Measurements from ENCODE around the gene CTNNA2.

CTNNA2 gene

GRCh38 chr2:79620679-79621078 is 107.8 kb downstream of the CTNNA2 start:
- Histone ChIP-seq H3K79me2 (ENCODE audit: low read length) (no peaks in the 10 kb centered on the region), H3K9me3 (ENCODE audit: insufficient read depth, low read length) (no peaks in the 10 kb centered on the region), H3K27ac (ENCODE audit: low read length) (no peak overlapping the region), H3K4me3 (ENCODE audit: low read length) (no peak overlapping the region), H3K4me2 (ENCODE audit: low read length) (no peak overlapping the region), H2AFZ (ENCODE audit: low read depth, low read length) (no peak overlapping the region), H3K36me3 (replicated peaks; ENCODE audit: low read depth, low read length) (no peaks in the 10 kb centered on the region), H3K27me3 (ENCODE audit: low read depth, low read length) (no peaks in the 10 kb centered on the region), H3K9ac (ENCODE audit: low read length) (no peak overlapping the region), H3K4me1 (ENCODE audit: low read length) (no peaks in the 10 kb centered on the region), H4K20me1 (ENCODE audit: insufficient read depth, low read length) (no peaks in the 10 kb centered on the region)
- no peak for TF ChIP-seq EZH2phosphoT487 (IDR thresholded peaks at IDR 0.05; ENCODE audit: low read depth)
- TF ChIP-seq CTCF (IDR thresholded peaks at IDR 0.05; ENCODE audit: low read depth, low read length), result no peak

GRCh38 chr2:79621252-79621651 is 108.4 kb downstream of the CTNNA2 start:
- no peak overlapping the region for H3K4me3 ChIP-seq (ENCODE audit: low read length)
- no peak overlapping the region for H3K27ac ChIP-seq (ENCODE audit: low read length)
- no peaks in the 10 kb centered on the region for H3K36me3 ChIP-seq (replicated peaks; ENCODE audit: low read depth, low read length)
- H3K9me3 ChIP-seq (ENCODE audit: insufficient read depth, low read length), result no peaks in the 10 kb centered on the region
- no peak overlapping the region for H3K4me2 ChIP-seq (ENCODE audit: low read length)
- no peaks in the 10 kb centered on the region for H3K4me1 ChIP-seq (ENCODE audit: low read length)
- H3K9ac ChIP-seq (ENCODE audit: low read length), result no peak overlapping the region
- H2AFZ ChIP-seq (ENCODE audit: low read depth, low read length), result no peak overlapping the region
- no peaks in the 10 kb centered on the region for H4K20me1 ChIP-seq (ENCODE audit: insufficient read depth, low read length)
- no peaks in the 10 kb centered on the region for H3K79me2 ChIP-seq (ENCODE audit: low read length)
- H3K27me3 ChIP-seq (ENCODE audit: low read depth, low read length), result no peaks in the 10 kb centered on the region
- no peak for TF ChIP-seq EZH2phosphoT487 (IDR thresholded peaks at IDR 0.05; ENCODE audit: low read depth)

DNA sequence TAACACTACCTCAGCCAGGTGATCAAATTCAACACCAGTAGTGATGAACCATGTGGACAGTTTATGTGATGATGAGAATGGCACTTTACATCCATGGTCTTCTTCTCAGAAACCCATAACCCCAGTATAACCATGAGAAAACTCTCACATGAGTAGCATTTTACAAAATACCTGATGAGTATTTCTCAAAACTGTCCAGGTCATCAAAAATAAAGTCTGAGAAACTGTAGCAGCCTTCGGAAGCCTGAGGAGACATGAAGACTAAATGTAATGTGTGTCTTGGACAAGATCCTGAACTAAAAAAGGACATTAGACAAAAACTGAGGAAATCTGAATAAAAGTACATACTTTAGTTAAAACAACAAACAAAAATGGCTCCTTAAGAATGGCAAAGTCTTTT is 108.9 kb downstream of the CTNNA2 start:
- Histone ChIP-seq H3K79me2 (ENCODE audit: low read length) (no peaks in the 10 kb centered on the region), H4K20me1 (ENCODE audit: insufficient read depth, low read length) (no peaks in the 10 kb centered on the region), H3K27me3 (ENCODE audit: low read depth, low read length) (no peaks in the 10 kb centered on the region), H3K9me3 (ENCODE audit: insufficient read depth, low read length) (no peaks in the 10 kb centered on the region), H3K4me1 (ENCODE audit: low read length) (no peaks in the 10 kb centered on the region), H2AFZ (ENCODE audit: low read depth, low read length) (no peak overlapping the region), H3K27ac (ENCODE audit: low read length) (no peak overlapping the region), H3K36me3 (replicated peaks; ENCODE audit: low read depth, low read length) (no peaks in the 10 kb centered on the region), H3K4me2 (ENCODE audit: low read length) (no peak overlapping the region), H3K4me3 (ENCODE audit: low read length) (no peak overlapping the region), H3K9ac (ENCODE audit: low read length) (no peak overlapping the region)
- TF ChIP-seq EZH2phosphoT487 (IDR thresholded peaks at IDR 0.05; ENCODE audit: low read depth) (no peak), CTCF (IDR thresholded peaks at IDR 0.05; ENCODE audit: low read depth, low read length) (no peak)

DNA sequence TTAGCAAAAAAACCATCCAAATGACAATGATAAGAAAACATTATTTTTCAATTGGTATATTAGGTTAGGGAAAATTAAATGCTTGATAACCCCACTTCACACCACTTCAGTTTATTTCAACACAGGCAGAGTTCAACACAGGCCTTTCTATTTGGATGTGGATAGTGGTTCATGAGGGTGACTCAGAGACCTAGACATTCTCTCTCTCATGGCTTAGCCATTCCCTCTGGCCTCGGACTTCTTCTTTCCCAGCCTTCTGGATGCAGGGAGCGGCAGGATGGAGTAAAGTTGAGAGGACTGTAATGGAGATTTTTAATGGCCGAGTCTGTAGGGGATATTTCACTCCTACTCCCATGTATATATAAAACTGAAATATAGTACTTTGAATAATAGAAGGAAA is 109.7 kb downstream of the CTNNA2 start:
- H2AFZ ChIP-seq (ENCODE audit: low read depth, low read length), result no peak overlapping the region
- H3K9me3 ChIP-seq (ENCODE audit: insufficient read depth, low read length), result no peaks in the 10 kb centered on the region
- no peak overlapping the region for H3K4me2 ChIP-seq (ENCODE audit: low read length)
- no peak overlapping the region for H3K4me3 ChIP-seq (ENCODE audit: low read length)
- H3K36me3 ChIP-seq (replicated peaks; ENCODE audit: low read depth, low read length), result no peaks in the 10 kb centered on the region
- no peak overlapping the region for H3K9ac ChIP-seq (ENCODE audit: low read length)
- no peaks in the 10 kb centered on the region for H4K20me1 ChIP-seq (ENCODE audit: insufficient read depth, low read length)
- TF ChIP-seq CTCF (IDR thresholded peaks at IDR 0.05; ENCODE audit: low read depth, low read length), result no peak
- no peak for TF ChIP-seq EZH2phosphoT487 (IDR thresholded peaks at IDR 0.05; ENCODE audit: low read depth)
- H3K27me3 ChIP-seq (ENCODE audit: low read depth, low read length), result no peaks in the 10 kb centered on the region
- H3K79me2 ChIP-seq (ENCODE audit: low read length), result no peaks in the 10 kb centered on the region
- H3K4me1 ChIP-seq (ENCODE audit: low read length), result no peaks in the 10 kb centered on the region
- no peak overlapping the region for H3K27ac ChIP-seq (ENCODE audit: low read length)

- Histone ChIP-seq H3K4me3 (ENCODE audit: low read length) (no peak overlapping the region), H4K20me1 (ENCODE audit: insufficient read depth, low read length) (no peaks in the 10 kb centered on the region), H3K4me2 (ENCODE audit: low read length) (no peak overlapping the region), H2AFZ (ENCODE audit: low read depth, low read length) (no peak overlapping the region), H3K4me1 (ENCODE audit: low read length) (no peaks in the 10 kb centered on the region), H3K27me3 (ENCODE audit: low read depth, low read length) (no peaks in the 10 kb centered on the region), H3K27ac (ENCODE audit: low read length) (no peak overlapping the region), H3K9me3 (ENCODE audit: insufficient read depth, low read length) (no peaks in the 10 kb centered on the region), H3K9ac (ENCODE audit: low read length) (no peak overlapping the region), H3K79me2 (ENCODE audit: low read length) (no peaks in the 10 kb centered on the region), H3K36me3 (replicated peaks; ENCODE audit: low read depth, low read length) (no peaks in the 10 kb centered on the region)
- TF ChIP-seq EZH2phosphoT487 (IDR thresholded peaks at IDR 0.05; ENCODE audit: low read depth) (no peak), CTCF (IDR thresholded peaks at IDR 0.05; ENCODE audit: low read depth, low read length) (no peak)
Measured at GRCh38 chr2:79627237-79627636, 114.4 kb downstream of the CTNNA2 start.

All from OCI-LY3 (cell line).